Adrenal gland (tissue), 12 donors: ENCODE data around the gene CDK14. TPM values are rescaled to one million over a fixed set of nuclear protein-coding genes. Genes with fewer than 3 reads are reported as not detected.
A peak's percentile ranks its signal among the peaks of the same experiment; 100 is the strongest.

ENCODE experiments used
- DNase-seq, 7 donors: peaks; one replicate each; pipeline ENCODE4 v3.0.0-alpha.2; 2019 to 2020
- H3K27ac ChIP-seq, 5 donors: fragments of 200-600 bp; sonication (generic) in 4 of 5; 1 replicate in 3 of 5; 2 replicates in 2 of 5; pipeline versions ENCODE4 v1.5.1 to v1.8.0; 2016 to 2020; ENCODE audit warnings: mild to moderate bottlenecking in 1 of 5
- H3K27me3 ChIP-seq: fragments of 200-600 bp; 2 replicates; pipeline ENCODE4 v1.8.0; 2021
- H3K36me3 ChIP-seq, 2 donors: fragments of 200-600 bp; replicated peaks in 1 of 2; 1 replicate in 1 of 2; 2 replicates in 1 of 2; pipeline versions ENCODE4 v1.5.1 to v1.8.0; 2018 to 2022
- H3K4me1 ChIP-seq, 2 donors: fragments of 200-600 bp; replicated peaks in 1 of 2; 1 replicate in 1 of 2; 2 replicates in 1 of 2; pipeline versions ENCODE4 v1.5.1 to v1.8.0; 2018 to 2021
- H3K4me3 ChIP-seq, 4 donors: fragments of 200-600 bp; sonication (generic) in 3 of 4; one replicate each; pipeline ENCODE4 v1.5.1; 2016 to 2018
- H3K9me3 ChIP-seq, 3 donors: fragments of 200-600 bp; sonication (generic) in 1 of 3; replicated peaks in 1 of 3; 1 replicate in 2 of 3; 2 replicates in 1 of 3; pipeline versions ENCODE4 v1.5.1 to v1.8.0; 2016 to 2021
- POLR2A ChIP-seq, 2 donors: fragments of 450-650 bp; IDR thresholded peaks; one replicate each; pipeline ENCODE4 v1.6.1; 2017; ENCODE audit warnings: antibody characterized with exemption in 2 of 2, mild to moderate bottlenecking in 2 of 2, moderate library complexity in 1 of 2
- WGBS, 4 donors: extraction: QIAGEN DNeasy Blood & Tissue Kit in 2 of 4; methylation state at CpG; one replicate each; pipeline versions ENCODE4 v1.1.5 to v1.1.7; 2013 to 2017; 5-methylcytosine and 5-hydroxymethylcytosine counted together
- intact Hi-C, 2 donors: fragments of 100-400 bp; cut with DNase I; formaldehyde crosslinking; loops; one replicate each; pipeline versions ENCODE4 v1.14.1 to v1.15.0; 2022 to 2023
- polyA plus RNA-seq, 3 donors: library from polyadenylated mRNA; stranded (reverse); fragments of 200-250 nt in 2 of 3; fragments of 350-450 nt in 1 of 3; fragmentation: Illumina TruSeq in 1 of 3; extraction: RNeasy Lipid Tissue Mini Kit (QIAGEN cat#74804) in 1 of 3; gene quantifications; one replicate each; pipeline ENCODE4 v1.2.3, GENCODE V29; 2013 to 2014
- total RNA-seq, 9 donors: library from RNA; depleted of rRNA in 4 of 9; stranded (reverse); fragments of >200 nt in 4 of 9; fragments of 120-200 nt in 1 of 9; fragmentation: NEBNext Ultra II Directional in 1 of 9; extraction: Animal tissue kit (Norgen Biotek cat#: 25700) in 1 of 9; gene quantifications; one replicate each; pipeline versions ENCODE4 v1.1.0 to v1.2.4, GENCODE V29; 2013 to 2023
- TF ChIP-seq, protein P1 (sequence below), 6 experiments: fragments of 450-650 bp in 4 of 6; fragments of 200-600 bp in 2 of 6; sonication (generic) in 1 of 6; IDR thresholded peaks; 1 replicate in 5 of 6; 2 replicates in 1 of 6; pipeline versions ENCODE4 v1.5.1 to v1.8.0; 2016 to 2021; ENCODE audit warnings: antibody characterized with exemption in 6 of 6, mild to moderate bottlenecking in 2 of 6, moderate library complexity in 1 of 6
- donor health status: healthy with polysubstance abuse.
- donor health status: Bipolar disorder and iron deficiency.
- donor health status: DM: yes; HTN: yes; CAD: no.
- donor health status: DM: no; HTN: no; CAD: no.
- donor health status: DM: no; HTN: no; CAD: no.
- donor health status: DM: yes; HTN: yes; CAD: no.

The CDK14 gene
- total and polyA plus RNA-seq, 12 donors = 1.9 to 14.5 (median 7.6) TPM

DNA sequence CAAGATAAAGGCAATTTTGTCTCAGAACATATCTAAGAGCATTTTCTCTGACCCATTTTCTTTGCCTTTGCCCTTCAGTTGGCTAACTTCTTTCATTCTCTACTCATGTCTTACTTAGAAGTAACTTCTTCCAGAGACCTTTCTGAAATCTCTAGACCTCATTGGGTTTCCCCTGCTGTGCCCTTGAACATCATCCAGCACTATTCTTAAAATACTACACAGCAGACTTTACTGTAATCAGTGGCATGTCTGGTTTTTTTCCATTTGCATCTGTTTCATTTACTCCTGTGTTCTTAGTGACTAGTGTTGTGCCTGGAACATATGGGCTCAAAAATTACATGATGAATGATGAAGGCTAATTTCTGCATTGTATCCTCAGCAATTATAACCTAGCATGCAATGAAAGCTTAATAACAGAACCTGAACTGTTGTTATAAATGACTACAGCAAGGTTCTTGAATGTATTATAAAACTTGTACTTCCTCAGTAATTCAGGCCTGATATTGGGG is 301.9 kb downstream of the CDK14 start:
- intact Hi-C loops = no loop called here

DNA sequence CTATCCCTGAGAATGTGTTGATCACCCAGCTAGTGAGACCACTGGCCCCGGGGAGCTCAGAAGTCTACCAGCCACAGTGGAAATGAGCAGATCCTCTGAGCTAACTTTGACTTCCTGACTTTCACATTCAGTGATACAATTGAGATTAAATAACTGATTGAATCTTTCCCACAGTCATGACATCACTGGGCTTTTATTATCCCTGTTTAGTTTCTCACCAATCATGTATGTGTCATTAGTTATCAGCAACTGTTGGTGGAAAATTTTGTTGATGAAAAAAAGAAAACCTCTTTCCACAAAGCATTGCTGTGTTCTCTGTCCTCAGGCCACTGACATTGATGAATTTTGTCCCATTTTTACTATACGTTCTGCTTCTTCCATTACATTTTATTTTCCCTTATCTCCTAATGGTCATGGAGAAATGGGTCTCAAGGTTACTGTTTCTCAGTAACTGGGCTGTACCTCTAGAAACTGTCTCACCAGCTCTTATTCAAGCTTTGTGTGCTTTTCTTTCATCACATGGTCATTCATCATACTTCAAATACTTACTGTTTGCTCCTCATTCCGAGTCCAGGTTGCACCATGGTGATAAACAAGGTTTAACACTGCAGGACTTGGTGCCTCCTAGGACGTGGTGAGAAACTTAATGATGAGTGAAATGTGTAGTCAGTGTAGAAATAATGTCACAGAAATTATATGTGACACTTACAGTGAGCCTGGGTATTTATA is 304.7 kb downstream of the CDK14 start:
- intact Hi-C loops = no loop called here
- no peak for DNase-seq
- TF ChIP-seq, protein P1, sequence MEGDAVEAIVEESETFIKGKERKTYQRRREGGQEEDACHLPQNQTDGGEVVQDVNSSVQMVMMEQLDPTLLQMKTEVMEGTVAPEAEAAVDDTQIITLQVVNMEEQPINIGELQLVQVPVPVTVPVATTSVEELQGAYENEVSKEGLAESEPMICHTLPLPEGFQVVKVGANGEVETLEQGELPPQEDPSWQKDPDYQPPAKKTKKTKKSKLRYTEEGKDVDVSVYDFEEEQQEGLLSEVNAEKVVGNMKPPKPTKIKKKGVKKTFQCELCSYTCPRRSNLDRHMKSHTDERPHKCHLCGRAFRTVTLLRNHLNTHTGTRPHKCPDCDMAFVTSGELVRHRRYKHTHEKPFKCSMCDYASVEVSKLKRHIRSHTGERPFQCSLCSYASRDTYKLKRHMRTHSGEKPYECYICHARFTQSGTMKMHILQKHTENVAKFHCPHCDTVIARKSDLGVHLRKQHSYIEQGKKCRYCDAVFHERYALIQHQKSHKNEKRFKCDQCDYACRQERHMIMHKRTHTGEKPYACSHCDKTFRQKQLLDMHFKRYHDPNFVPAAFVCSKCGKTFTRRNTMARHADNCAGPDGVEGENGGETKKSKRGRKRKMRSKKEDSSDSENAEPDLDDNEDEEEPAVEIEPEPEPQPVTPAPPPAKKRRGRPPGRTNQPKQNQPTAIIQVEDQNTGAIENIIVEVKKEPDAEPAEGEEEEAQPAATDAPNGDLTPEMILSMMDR (IDR thresholded peaks at IDR 0.05) = no peak
- no peak for TF ChIP-seq POLR2A (IDR thresholded peaks at IDR 0.05)
- Histone ChIP-seq H3K27ac (no peak overlapping the region), H3K4me1 (peaks cover 0 to 4% of the 10 kb centered on the region in 2 donors), H3K9me3 (no peaks in the 10 kb centered on the region), H3K27me3 (no peaks in the 10 kb centered on the region), H3K36me3 (no peaks in the 10 kb centered on the region), H3K4me3 (no peak overlapping the region)
- 50 to 65% (median 56%) methylated on average over 4 of the region's 4 CpGs for WGBS, 4 donors

More for the DNA sequence above, 301.9 kb downstream of the CDK14 start:
- DNase-seq = peak in 2 of 7 donors; percentile 1 to 6
- no peak overlapping the region for H3K4me3 ChIP-seq
- peaks cover 0 to 4% of the 10 kb centered on the region in 2 donors for H3K4me1 ChIP-seq
- H3K27me3 ChIP-seq = no peaks in the 10 kb centered on the region
- H3K9me3 ChIP-seq = no peaks in the 10 kb centered on the region
- H3K36me3 ChIP-seq = no peaks in the 10 kb centered on the region
- TF ChIP-seq, protein P1 (IDR thresholded peaks at IDR 0.05) = no peak
- no peak for TF ChIP-seq POLR2A (IDR thresholded peaks at IDR 0.05)
- H3K27ac ChIP-seq = no peak overlapping the region

DNA sequence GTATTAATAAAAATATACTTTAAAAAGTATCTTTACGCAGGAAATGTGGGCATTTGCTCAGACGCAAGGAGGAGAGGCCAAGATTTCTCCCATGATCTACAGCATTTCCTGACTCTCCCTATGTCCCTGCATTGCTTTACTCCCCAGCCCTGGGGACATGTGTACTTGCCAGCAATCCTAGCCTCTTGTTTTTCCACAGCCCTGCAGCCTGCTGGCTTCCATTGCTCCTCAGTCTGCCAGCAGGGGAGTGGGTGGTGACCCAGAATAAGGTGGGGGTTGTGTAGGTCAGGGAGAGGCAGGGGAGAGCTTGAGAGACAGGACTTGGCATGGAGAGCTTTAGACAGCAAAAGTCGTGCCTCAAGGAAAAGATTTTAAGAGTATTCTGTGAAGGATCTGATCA is 307.7 kb downstream of the CDK14 start:
- Histone ChIP-seq H3K36me3 (no peaks in the 10 kb centered on the region), H3K4me3 (no peak overlapping the region), H3K27ac (no peak overlapping the region), H3K9me3 (no peaks in the 10 kb centered on the region), H3K27me3 (no peaks in the 10 kb centered on the region), H3K4me1 (no peaks in the 10 kb centered on the region)
- WGBS, 4 donors = 76 to 81% (median 77%) methylated on average over 3 of the region's 3 CpGs
- TF ChIP-seq, protein P1 (IDR thresholded peaks at IDR 0.05) = no peak
- no peak for TF ChIP-seq POLR2A (IDR thresholded peaks at IDR 0.05)
- no peak for DNase-seq
- intact Hi-C loops = no loop called here

DNA sequence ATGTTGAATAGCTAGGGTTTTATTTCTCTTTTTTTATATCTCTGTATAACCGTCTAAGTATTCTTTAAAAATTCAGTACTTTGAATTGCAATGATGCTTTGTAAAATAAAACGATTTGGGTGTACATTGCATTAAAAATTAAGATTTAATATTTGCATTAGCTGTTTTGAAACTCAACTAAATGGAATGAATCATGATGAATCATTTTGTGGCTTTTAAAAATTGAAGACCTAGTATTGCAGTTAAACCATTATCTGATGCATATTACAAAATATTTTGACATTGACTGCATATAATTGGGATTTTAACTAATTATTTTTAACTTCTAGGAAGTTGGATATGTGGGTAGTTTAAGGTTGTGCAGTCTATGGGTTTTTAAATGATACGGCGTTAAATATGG is 314.0 kb downstream of the CDK14 start:
- intact Hi-C loops = no loop called here
- H3K27ac ChIP-seq = no peak overlapping the region
- no peaks in the 10 kb centered on the region for H3K36me3 ChIP-seq
- no peak overlapping the region for H3K4me3 ChIP-seq
- DNase-seq = no peak
- 86 to 93% (median 92%) methylated on average over 4 of the region's 4 CpGs for WGBS, 4 donors
- no peaks in the 10 kb centered on the region for H3K4me1 ChIP-seq
- TF ChIP-seq POLR2A (IDR thresholded peaks at IDR 0.05) = no peak
- TF ChIP-seq, protein P1 (IDR thresholded peaks at IDR 0.05) = no peak
- H3K27me3 ChIP-seq = no peaks in the 10 kb centered on the region
- no peaks in the 10 kb centered on the region for H3K9me3 ChIP-seq
